ENCODE data around the gene TMEM100. TPM values are rescaled to one million over a fixed set of nuclear protein-coding genes. Genes with fewer than 3 reads are reported as not detected.
"Not testable (repeated sequence)": the region's sequence is repeated elsewhere in the genome, so short reads cannot be mapped to it uniquely, and the experiment has no call there.

Gene TMEM100
- total RNA-seq, 2 experiments from 2014 or later = not detected

DNA sequence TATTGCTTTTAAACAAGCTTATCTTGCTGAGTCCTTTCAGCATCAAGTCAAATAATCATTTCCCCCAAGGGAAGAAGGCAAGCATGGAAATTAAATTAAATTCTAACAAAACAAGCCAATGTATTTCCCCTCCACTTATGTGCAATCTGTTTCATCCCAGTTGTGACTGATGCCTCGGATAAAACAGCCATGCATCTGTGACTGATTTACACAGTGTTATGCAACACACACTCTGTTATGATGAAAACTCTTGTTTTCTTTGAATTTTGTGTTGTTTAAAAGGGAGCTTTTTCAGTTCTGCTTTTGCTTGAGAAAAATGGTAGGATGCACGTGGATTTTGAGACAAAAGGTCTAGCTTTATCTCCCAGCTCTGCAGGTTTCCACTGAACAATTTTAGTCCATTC is 32.6 kb downstream of the TMEM100 start:
- Mint-ChIP-seq H3K36me3 (no peaks in the 10 kb centered on the region), H3K4me1 (ENCODE audit: low read depth) (no peaks in the 10 kb centered on the region), H3K27me3 (peaks cover 20% of the 10 kb centered on the region), H3K27ac (no peak overlapping the region), H3K4me3 (no peak overlapping the region), H3K9me3 (no peaks in the 10 kb centered on the region)
- DNase-seq = no peak
- intact Hi-C loops (cut with micrococcal nuclease) = no loop called here
- POLR2A ChIA-PET = no interaction called here
- CTCF ChIA-PET = interaction anchor here (1.4 kb wide), 1 partner anchor 28 kb away, joined by 4 read pairs; no protein-coding TSS in a partner anchor

DNA sequence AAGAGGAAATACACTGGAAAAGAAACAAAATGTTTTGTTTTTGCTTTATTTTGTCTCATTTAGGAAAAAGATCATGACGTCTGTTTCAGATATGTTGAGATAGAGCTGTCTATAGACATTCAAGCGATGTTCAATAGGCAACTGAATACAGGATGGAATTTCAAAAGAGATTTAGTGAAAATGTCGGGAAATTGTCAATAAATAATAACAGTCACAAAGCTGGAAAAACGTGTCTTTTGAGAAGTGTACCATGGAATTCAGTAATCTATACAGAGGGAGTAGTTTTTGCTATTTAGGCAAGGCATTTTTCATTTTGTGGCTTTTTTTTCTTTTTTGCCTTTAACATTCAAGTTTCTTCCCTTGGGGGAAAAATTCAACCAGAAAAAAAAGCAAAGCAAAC is 33.0 kb downstream of the TMEM100 start:
- H3K4me1 Mint-ChIP-seq (ENCODE audit: low read depth) = no peaks in the 10 kb centered on the region
- DNase-seq = no peak
- peaks cover 24% of the 10 kb centered on the region for H3K27me3 Mint-ChIP-seq
- ChIA-PET POLR2A (no interaction called here), CTCF (no interaction called here)
- H3K4me3 Mint-ChIP-seq = no peak overlapping the region
- H3K9me3 Mint-ChIP-seq = no peaks in the 10 kb centered on the region
- intact Hi-C loops (cut with micrococcal nuclease) = no loop called here
- H3K27ac Mint-ChIP-seq = no peak overlapping the region
- no peaks in the 10 kb centered on the region for H3K36me3 Mint-ChIP-seq

DNA sequence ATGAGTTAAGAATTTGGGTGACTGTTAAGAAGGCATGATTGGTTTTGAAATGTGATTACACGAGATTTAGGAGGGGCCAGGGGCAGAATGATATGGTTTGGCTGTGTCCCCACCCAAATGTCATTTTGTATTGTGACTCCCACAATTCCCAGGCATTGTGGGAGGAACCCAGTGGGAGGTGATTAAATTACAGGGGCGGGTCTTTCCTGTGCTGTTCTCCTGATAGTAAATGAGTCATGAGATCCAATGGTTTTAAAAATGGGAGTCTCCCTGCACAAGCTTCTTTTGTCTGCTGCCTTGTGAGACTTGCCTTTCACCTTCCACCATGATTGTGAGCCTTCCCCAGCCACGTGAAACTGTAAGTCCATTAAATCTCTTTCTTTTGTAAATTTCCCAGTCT is 34.6 kb downstream of the TMEM100 start:
- ChIA-PET POLR2A (no interaction called here), CTCF (no interaction called here)
- DNase-seq = no peak
- no peaks in the 10 kb centered on the region for H3K4me1 Mint-ChIP-seq (ENCODE audit: low read depth)
- no peak overlapping the region for H3K27ac Mint-ChIP-seq
- no peak overlapping the region for H3K4me3 Mint-ChIP-seq
- H3K9me3 Mint-ChIP-seq = no peaks in the 10 kb centered on the region
- intact Hi-C loops (cut with micrococcal nuclease) = no loop called here
- H3K27me3 Mint-ChIP-seq = peaks cover 25% of the 10 kb centered on the region
- no peaks in the 10 kb centered on the region for H3K36me3 Mint-ChIP-seq

DNA sequence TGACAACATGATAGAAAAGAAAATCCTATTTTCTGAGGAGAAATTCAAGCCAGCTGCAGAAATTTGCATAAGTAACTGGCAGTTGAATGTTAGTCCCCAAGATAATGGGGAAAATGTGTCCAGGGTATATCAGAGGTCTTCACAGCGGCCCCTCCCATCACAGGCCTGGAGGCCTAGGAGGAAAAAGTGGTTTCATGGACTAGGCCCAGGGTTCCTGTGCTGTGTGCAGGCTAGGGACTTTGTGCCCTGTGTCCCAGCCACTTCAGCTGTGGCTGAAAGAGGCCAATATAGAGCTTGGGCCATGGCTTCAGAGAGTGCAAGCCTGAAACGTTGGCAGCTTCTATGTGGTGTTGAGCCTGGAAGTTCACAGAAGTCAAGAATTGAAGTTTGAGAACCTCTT is 35.6 kb downstream of the TMEM100 start:
- no peak overlapping the region for H3K27ac Mint-ChIP-seq
- DNase-seq = no peak
- H3K9me3 Mint-ChIP-seq = no peaks in the 10 kb centered on the region
- CTCF ChIA-PET = no interaction called here
- H3K27me3 Mint-ChIP-seq = peaks cover 30% of the 10 kb centered on the region
- H3K4me1 Mint-ChIP-seq (ENCODE audit: low read depth) = no peaks in the 10 kb centered on the region
- intact Hi-C loops (cut with micrococcal nuclease) = no loop called here
- no peak overlapping the region for H3K4me3 Mint-ChIP-seq
- POLR2A ChIA-PET = no interaction called here
- no peaks in the 10 kb centered on the region for H3K36me3 Mint-ChIP-seq

DNA sequence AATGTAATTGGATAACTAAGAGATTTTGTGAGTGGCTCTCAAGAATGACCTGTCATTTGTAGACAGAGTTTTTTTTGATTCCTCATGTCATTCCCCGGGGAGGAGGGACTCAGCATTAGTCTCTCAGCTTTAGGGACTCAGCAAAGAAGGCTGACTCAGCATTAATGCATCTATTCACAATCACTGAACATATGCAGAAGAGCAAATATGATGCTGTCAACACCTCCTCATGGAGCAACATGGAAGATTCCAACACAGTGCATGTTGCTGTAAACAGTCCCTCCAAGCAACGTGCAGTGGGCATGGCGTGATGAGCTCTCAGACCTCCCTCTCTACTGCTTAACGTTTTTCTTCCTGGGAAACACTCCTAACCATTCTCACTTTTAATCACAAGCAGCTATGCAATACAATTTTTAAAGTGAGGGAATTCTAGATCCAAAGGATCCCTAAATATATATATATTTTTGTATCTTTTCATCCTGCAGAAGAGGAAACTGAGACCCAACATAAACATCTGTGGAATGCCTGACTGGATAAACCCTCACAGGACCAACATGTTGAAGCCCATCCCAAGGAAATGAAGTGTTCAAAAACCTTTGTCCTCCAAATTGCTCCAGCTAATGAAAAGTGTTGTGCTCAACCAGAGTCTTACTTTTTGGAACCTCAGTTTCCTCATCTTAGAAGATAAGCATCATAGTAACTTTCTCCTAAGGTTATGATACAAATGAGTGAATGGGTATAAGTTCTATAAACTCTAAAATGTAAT is 38.9 kb downstream of the TMEM100 start:
- H3K4me3 Mint-ChIP-seq = no peak overlapping the region
- intact Hi-C loops (cut with micrococcal nuclease) = no loop called here

DNA sequence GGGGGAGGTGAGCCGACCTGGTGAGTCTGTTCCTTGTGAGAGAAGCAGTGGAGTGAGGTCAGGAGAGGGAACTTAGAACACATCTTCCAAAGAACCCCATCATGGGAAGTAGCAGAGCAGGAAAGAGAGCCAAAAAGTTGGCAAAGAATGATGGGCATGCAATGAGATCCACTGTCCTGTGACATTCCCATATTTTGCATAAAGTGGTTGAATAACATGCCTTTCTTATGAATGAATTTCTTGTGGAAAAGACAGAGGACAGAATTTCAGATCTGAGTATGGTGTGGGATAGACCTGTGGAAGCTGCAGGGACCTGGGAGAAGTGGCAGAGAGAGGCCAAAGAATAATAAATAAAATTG is 41.3 kb downstream of the TMEM100 start:
- no peaks in the 10 kb centered on the region for H3K9me3 Mint-ChIP-seq
- intact Hi-C loops (cut with micrococcal nuclease) = no loop called here
- no peak overlapping the region for H3K4me3 Mint-ChIP-seq
- H3K27ac Mint-ChIP-seq = no peak overlapping the region
- POLR2A ChIA-PET = no interaction called here
- H3K36me3 Mint-ChIP-seq = no peaks in the 10 kb centered on the region
- H3K27me3 Mint-ChIP-seq = peaks cover 39% of the 10 kb centered on the region
- no peaks in the 10 kb centered on the region for H3K4me1 Mint-ChIP-seq (ENCODE audit: low read depth)
- no peak for DNase-seq
- CTCF ChIA-PET = no interaction called here

More for the DNA sequence above, 38.9 kb downstream of the TMEM100 start:
- H3K36me3 Mint-ChIP-seq = no peaks in the 10 kb centered on the region
- no peaks in the 10 kb centered on the region for H3K4me1 Mint-ChIP-seq (ENCODE audit: low read depth)
- no peak overlapping the region for H3K27ac Mint-ChIP-seq
- H3K27me3 Mint-ChIP-seq = peaks cover 37% of the 10 kb centered on the region
- no peaks in the 10 kb centered on the region for H3K9me3 Mint-ChIP-seq
- POLR2A ChIA-PET = no interaction called here
- no peak for DNase-seq
- CTCF ChIA-PET = no interaction called here

DNA sequence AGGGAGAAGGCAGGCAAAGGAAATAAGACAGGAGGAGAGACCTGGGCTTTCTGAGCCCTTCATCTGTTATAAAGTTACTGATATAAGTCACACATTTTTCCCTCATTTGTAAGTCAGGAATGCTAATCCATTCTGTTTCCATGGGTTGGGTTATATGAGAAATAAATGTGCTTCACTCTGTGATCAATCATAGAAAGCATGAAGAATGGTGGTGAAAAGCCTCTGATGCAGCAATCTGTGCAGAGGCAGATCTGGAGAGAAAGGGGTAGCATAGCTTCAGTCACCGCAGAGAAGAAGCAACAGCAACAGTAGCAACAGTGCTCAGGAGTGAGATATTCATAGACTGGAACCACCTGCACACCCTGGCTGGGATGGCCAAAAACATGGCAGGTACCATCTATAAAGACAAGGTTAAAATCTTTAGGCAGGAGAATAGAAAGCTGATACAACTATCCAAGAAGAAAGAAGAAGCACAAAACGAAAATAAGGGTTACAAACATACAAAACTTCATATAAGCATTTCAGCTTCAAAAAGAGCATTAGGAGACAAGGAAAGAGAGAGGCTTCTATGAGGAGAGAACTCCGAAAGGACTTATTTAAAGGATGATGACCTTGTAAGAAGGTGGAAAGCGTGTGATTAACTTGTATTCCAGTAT is 41.9 kb downstream of the TMEM100 start:
- Mint-ChIP-seq H3K27ac (no peak overlapping the region), H3K9me3 (no peaks in the 10 kb centered on the region), H3K27me3 (peaks cover 41% of the 10 kb centered on the region), H3K36me3 (no peaks in the 10 kb centered on the region), H3K4me1 (ENCODE audit: low read depth) (no peaks in the 10 kb centered on the region), H3K4me3 (no peak overlapping the region)
- ChIA-PET POLR2A (no interaction called here), CTCF (no interaction called here)
- intact Hi-C loops (cut with micrococcal nuclease) = no loop called here
- no peak for DNase-seq

DNA sequence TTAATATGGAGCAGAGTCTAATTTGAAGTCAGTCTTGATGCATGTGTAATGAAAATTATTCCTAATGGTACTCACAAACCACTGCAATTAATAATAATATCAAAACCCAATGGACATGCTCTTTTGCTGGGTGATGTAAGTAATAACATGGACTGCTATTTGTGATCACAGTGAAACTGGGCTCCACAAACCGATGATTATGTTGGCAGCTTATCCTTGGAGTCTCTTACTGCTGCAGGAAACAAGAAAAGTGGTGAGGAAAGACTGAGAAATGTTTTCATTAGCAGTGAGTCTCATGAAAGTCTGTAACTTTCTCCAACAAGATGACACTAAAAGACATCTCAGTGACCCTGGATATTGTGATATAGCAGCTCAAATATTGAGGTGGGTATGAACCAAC is 45.2 kb downstream of the TMEM100 start:
- no peak overlapping the region for H3K4me3 Mint-ChIP-seq
- H3K9me3 Mint-ChIP-seq = no peaks in the 10 kb centered on the region
- intact Hi-C loops (cut with micrococcal nuclease) = no loop called here
- H3K27me3 Mint-ChIP-seq = peaks cover 37% of the 10 kb centered on the region
- H3K4me1 Mint-ChIP-seq (ENCODE audit: low read depth) = no peaks in the 10 kb centered on the region
- POLR2A ChIA-PET = no interaction called here
- CTCF ChIA-PET = no interaction called here
- H3K27ac Mint-ChIP-seq = no peak overlapping the region
- H3K36me3 Mint-ChIP-seq = no peaks in the 10 kb centered on the region
- no peak for DNase-seq

DNA sequence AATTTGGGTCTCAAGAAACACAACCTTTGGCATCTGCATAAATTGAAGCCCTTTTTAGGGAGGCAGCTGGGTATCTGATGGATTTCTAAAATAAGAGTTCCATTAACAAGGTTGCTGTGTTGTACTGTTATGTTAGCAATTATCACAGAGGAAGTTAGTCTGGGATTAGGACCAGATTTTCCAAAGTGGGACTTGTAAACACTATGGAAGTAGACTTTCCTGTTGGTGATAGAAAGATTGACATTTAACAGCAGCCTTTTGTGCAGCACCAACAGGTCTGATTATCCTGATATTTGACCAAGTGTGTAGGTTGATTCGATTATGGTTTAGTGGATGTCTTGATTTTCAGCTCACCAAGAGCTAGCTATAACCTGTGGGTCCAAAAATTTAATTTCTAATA is 46.4 kb downstream of the TMEM100 start:
- no peak for DNase-seq
- intact Hi-C loops (cut with micrococcal nuclease) = no loop called here
- no peaks in the 10 kb centered on the region for H3K4me1 Mint-ChIP-seq (ENCODE audit: low read depth)
- H3K27me3 Mint-ChIP-seq = peaks cover 37% of the 10 kb centered on the region
- no peaks in the 10 kb centered on the region for H3K36me3 Mint-ChIP-seq
- ChIA-PET CTCF (no interaction called here), POLR2A (no interaction called here)
- H3K9me3 Mint-ChIP-seq = no peaks in the 10 kb centered on the region
- no peak overlapping the region for H3K27ac Mint-ChIP-seq
- no peak overlapping the region for H3K4me3 Mint-ChIP-seq

DNA sequence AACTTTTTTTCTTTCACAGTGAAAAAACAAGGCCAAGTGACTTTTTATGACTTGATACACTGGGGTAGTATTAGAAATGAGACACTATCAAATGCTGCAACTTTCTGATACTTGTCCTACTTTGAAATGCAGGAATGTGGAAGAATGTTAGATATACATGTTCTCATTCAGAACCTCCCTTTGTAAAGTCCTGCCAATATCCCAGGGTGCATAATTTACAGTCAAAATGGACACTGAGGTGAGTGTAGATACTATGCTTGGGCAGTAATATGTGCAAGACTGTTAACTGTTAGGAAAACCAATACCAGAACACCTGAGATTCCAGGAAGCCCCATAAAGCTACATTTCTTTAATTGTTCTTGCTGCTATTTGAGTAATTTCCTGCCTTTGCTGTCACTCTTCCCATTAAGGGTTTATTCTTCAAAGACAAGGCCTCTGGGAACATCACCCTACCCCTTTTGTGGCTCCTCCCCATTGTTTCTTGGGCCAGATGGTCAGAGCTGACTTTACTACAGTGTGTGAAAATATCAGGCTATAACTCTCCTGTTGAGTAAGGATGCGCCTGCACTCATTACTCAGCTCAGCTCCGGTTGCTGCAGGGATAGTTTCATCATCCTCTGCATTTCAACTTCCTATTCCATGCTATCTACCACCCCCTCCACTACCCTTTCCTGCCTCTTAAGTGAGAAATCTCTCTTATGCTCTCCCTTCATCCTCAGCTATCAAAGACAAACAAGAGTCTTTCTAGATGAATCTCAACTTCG is 48.7 kb downstream of the TMEM100 start:
- Mint-ChIP-seq H3K27me3 (peaks cover 39% of the 10 kb centered on the region), H3K9me3 (no peaks in the 10 kb centered on the region), H3K4me3 (no peak overlapping the region), H3K36me3 (no peaks in the 10 kb centered on the region), H3K27ac (no peak overlapping the region), H3K4me1 (ENCODE audit: low read depth) (no peaks in the 10 kb centered on the region)
- CTCF ChIA-PET = interaction anchor here (1.2 kb wide), 1 partner anchor 32 kb away, joined by 4 read pairs; no protein-coding TSS in a partner anchor
- POLR2A ChIA-PET = no interaction called here
- DNase-seq = no peak
- intact Hi-C loops (cut with micrococcal nuclease) = no loop called here

DNA sequence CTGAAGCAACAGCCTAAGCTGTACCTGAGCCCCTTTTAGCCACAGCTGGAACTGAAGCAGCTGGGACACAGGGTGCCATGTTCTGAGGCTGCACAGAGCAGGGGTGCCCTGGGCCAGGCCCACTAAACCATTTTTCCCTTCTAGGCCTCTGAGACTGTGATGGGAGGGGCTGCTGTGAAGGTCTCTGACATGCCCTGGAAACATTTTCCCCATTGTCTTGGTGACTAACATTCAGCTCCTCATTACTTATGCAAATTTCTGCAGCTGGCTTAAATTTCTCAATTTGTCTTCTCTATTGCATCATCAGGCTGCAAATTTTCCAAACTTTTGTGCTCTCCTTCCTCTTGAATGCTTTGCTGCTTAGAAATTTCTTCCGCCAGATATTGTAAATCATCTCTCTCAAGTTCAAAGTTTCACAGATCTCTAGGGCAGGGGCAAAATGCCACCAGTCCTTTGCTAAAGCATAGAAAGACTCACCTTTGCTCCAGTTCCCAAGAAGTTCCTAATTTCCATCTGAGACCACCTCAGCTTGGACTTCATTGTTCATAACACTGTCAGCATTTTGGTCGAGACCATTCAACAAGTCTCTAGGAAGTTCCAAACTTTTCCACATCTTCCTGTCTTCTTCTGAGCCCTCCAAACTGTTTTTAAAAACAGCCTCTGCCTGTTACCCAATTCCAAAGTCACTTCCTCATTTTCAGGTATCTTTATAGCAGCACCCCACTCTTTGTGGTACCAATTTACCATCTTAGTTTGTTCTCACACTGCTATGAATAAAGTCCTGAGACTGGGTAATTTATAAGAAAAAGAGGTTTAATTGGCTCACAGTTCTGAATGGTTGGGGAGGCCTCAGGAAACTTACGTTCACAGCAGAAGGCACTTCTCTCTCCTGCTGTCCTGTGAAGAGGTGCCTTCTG is 49.8 kb downstream of the TMEM100 start:
- no peaks in the 10 kb centered on the region for H3K4me1 Mint-ChIP-seq (ENCODE audit: low read depth)
- H3K27ac Mint-ChIP-seq = no peak overlapping the region
- intact Hi-C loops (cut with micrococcal nuclease) = no loop called here
- H3K4me3 Mint-ChIP-seq = no peak overlapping the region
- ChIA-PET CTCF (no interaction called here), POLR2A (no interaction called here)
- peaks cover 36% of the 10 kb centered on the region for H3K27me3 Mint-ChIP-seq
- DNase-seq = no peak
- H3K9me3 Mint-ChIP-seq = no peaks in the 10 kb centered on the region
- no peaks in the 10 kb centered on the region for H3K36me3 Mint-ChIP-seq

DNA sequence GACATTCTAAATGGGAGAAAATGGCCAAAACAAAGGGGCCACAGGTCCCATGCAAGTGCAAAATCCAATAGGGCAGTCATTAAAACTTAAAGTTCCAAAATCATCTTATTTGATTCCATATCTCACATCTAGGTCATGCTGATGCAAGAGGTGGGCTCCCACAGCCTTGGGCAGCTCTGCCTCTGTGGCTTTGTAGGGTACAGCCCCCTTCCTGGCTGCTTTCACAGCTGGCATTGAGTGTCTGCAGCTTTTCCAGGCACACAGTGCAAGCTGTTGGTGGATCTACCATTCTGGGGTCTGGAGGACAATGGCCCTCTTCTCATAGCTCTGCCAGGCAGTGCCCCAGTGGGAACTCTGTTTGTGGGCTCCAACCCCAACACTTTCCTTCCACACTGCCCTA is 50.7 kb downstream of the TMEM100 start:
- H3K4me3 Mint-ChIP-seq; H3K36me3 Mint-ChIP-seq; DNase-seq; intact Hi-C loops (cut with micrococcal nuclease); H3K27ac Mint-ChIP-seq; CTCF ChIA-PET; POLR2A ChIA-PET; H3K4me1 Mint-ChIP-seq (ENCODE audit: low read depth); H3K9me3 Mint-ChIP-seq: not testable (repeated sequence)
- peaks cover 38% of the 10 kb centered on the region for H3K27me3 Mint-ChIP-seq
